ENCODE data around the gene HBG2.
"Not testable (repeated sequence)": the region's sequence is repeated elsewhere in the genome, so short reads cannot be mapped to it uniquely, and the experiment has no call there.

- TF ChIP-seq GATA2, GATA3 (IDR thresholded peaks at IDR 0.05; ENCODE audit: low read depth, low read length): not testable (repeated sequence)
Observed at GRCh38 chr11:5249807-5250396, 4.7 kb downstream of the HBG2 start, which contains the start of gene HBG1.
